IPS DF 4.7 (cell line): Measurements from ENCODE around the gene MCAM.

Experiments
- DNase-seq: peaks from one replicate; pipeline ENCODE4 v3.0.0-alpha.2; 2013; ENCODE audit warnings: low spot score; ENCODE audit errors: extremely low read depth

Gene MCAM

DNA sequence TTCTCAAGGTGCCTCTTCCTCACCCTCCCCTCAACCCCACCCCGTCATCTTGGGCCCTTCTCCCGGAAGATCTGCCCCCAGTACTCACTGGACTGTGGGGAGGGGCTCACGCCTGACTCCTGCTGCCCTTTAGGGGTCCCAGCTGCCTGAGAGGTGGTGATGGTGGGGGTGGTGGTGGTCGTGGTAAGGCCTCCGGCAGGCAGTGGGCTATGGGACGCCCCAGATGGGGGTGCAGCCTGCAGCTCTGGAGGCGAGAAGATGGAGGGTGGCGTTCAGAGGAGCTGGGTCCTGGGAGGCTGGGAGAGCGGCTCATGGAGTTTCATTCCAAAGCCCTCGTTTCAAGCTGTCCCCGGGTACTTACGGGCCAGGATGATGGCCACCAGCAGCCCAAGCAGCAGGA is 28.8 kb upstream of the MCAM start:
- no peak for DNase-seq

- no peak for DNase-seq
These were observed 27.5 kb upstream of the MCAM start for GRCh38 chr11:119344291-119345010.

- DNase-seq = no peak
These were observed 26.8 kb upstream of the MCAM start for GRCh38 chr11:119343726-119344125.

DNA sequence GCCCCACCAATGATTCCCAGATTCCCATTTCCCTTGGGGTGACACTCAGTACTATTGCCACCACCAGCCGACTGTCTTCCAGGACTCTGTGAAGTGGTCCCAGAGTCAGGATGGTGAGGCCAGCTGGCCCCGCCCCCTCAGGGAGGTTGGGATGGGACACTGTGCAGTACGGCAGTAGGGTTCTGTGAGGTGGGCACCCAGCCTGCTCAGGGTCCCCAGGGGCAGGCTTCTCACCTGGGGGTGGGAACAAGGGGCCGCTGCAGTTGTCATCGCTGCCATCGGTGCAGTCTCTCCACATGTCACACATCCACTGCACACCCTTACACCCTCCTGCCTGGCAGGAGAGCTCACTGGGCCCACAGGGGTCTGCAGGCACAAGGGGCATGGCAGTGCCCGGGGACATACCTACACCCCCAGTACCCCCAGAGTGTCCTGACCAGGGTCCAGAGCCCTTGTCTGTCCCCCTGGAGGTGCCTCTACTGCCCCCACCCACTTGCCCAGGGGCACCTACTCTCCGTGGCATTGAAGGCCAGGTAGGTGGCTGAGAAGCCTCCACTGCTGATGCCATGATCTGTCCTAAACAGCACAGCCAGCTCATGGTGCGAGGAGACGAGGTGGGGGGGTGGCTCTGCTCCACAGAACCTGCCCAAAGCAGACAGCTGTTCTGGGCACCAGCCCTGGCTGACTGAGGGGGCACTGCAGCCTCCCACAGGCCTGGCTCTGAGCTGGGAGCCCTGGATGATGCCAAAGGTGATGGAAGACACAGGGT is 25.6 kb upstream of the MCAM start:
- no peak for DNase-seq

- DNase-seq = no peak
These were observed 25.0 kb upstream of the MCAM start for GRCh38 chr11:119342023-119342300.

- no peak for DNase-seq
These were observed 24.5 kb upstream of the MCAM start for GRCh38 chr11:119341222-119342022.

DNA sequence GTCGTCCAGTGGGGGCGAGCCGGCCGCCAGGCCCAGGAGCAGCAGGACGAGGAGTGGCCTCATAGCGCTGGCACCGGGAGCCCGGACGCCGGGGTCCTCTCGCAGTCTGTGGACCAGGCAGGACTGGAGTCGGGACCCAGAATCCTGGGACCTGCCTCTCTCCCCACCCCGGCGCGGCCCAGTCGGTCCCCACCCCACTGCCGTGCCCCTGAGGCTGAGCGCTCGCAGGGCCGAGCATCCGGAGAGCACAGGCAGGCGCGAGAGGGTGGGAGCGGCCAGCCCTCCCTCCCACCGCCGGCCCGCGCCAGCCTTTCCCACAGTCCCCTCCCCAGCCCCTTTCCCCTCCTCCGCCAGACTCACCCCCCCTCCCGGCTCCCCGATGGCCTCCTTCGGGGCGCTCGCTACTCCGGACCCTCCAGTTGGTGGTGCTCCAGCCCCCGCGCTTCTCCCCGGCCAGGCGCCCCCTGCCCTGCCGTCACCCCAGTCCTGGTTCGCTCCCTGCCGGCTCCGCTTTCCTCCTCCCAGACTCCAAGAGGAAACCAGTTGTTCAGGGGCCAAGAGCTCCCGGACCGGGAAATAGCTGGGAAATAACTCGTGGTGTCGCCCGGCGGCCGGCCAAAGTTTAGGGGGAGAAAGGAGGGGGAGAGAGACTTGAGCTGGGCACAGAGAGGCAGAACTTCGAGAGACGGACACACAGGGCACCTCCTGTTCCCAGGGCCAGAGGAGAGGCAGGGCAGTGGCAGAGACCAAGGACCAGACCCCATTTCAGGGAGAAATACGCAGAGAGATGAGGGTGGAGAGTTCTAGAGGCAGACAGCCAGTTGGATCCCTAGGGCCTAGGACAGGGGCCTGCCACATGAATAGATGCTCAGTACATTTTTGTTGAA is 23.6 kb upstream of the MCAM start, which contains the start of gene C1QTNF5:
Gene C1QTNF5, minus strand, starts transcription at position 549 of the 887 bp plus-strand sequence. Its CDS starts 486 bp downstream, at position 63.
- no peak for DNase-seq

GRCh38 chr11:119339589-119340334 is 22.8 kb upstream of the MCAM start:
- DNase-seq = no peak

DNA sequence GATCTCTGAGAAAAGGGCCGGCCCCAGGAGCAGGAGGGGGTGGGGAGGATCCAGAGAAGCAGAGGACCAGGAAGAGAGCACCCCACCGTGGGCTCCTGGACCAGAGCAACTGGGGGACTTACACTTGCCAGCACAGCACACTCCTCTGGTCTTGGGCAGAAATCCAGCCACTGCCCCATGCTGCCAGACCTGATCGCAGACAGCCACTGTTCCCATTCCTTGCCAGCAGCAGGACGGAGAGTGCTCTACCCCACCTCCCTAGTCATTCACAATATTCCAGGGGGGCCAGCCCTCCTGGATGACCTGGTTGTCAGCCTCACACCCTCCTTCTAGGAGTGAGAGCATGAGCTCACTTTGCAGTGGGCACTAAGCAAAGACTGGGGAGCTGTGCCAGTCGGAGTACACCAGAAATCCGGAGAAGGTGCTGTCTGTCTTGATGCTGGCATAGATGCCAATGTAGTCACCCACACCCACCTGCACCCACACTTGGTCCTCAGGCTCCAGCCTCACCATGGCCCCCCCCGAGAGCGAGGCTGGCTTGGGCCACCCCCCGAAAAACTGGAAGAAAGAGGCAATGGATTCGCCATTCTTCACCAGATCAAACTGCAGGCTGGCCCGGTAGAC is 22.1 kb upstream of the MCAM start:
- DNase-seq = no peak

GRCh38 chr11:119338318-119338890 is 21.5 kb upstream of the MCAM start:
- no peak for DNase-seq

DNA sequence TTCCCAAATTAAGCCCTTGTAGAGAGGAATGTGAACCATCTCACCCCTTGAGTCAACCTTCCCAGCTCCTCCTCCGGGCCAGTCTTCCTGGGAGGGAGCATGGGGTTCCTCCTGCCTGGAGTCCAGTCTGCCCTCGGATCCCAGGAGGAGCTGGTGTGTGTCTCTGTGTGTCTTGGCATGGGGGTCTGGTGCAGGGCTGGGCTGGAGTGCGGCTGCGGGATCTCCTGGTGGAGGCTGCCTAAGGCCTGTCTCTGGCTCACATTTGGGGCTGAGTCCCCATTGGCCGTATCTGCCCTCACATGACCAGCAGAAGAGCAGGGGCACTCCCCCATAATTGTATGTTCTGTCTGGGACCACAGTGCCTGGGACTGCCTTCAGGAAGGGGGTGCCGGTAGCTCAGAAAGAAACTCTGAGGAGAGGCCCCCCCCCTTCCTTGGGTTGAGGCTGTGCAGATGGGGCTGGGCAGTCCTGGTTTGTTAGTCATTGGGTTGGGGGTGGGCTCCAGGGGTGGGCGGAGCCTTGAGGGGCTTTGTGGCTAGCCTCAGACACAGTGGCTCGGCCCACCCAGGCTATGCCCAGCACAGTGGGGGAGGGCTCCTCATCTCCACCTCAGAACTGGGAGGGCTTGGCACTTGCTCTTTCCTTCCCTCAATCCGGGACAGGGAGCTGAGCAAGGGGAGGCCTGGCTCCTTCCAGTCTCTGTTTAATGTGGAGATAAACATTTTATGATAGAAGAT is 20.8 kb upstream of the MCAM start:
- no peak for DNase-seq

- DNase-seq = no peak
These were observed 20.0 kb upstream of the MCAM start for GRCh38 chr11:119336744-119337469.

DNA sequence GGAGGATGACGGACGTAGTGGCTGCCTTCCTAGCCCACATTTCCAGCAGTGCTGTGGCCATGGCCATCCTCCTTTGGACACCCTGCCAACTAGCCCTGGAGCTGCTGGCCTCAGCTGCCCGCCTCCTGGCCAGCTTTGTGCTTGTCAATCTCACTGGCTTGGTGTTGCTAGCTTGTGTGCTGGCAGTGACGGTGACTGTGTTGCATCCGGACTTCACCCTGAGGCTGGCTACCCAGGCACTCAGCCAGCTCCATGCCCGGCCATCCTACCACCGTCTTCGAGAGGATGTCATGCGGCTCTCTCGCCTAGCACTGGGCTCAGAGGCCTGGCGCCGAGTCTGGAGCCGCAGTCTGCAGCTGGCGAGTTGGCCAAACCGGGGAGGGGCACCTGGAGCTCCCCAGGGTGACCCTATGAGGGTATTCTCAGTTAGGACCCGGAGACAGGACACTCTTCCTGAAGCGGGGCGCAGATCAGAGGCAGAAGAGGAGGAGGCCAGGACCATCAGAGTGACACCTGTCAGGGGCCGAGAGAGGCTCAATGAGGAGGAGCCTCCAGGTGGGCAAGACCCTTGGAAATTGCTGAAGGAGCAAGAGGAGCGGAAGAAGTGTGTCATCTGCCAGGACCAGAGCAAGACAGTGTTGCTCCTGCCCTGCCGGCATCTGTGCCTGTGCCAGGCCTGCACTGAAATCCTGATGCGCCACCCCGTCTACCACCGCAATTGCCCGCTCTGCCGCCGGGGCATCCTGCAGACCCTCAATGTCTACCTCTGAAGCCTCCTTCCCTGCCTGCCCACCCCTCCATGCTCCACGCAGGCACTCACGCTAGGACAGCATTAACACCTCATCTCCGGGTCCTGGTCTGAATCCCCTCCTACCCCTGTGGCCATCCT is 19.0 kb upstream of the MCAM start:
- no peak for DNase-seq

GRCh38 chr11:119335091-119335654 is 18.2 kb upstream of the MCAM start:
- DNase-seq = no peak

GRCh38 chr11:119334174-119334930 is 17.4 kb upstream of the MCAM start, which contains the start of gene RNF26:
RNF26 (plus strand) TSS chr11:119334527; CDS start chr11:119335123, 596 bp downstream.
- DNase-seq = peak; percentile 95

DNA sequence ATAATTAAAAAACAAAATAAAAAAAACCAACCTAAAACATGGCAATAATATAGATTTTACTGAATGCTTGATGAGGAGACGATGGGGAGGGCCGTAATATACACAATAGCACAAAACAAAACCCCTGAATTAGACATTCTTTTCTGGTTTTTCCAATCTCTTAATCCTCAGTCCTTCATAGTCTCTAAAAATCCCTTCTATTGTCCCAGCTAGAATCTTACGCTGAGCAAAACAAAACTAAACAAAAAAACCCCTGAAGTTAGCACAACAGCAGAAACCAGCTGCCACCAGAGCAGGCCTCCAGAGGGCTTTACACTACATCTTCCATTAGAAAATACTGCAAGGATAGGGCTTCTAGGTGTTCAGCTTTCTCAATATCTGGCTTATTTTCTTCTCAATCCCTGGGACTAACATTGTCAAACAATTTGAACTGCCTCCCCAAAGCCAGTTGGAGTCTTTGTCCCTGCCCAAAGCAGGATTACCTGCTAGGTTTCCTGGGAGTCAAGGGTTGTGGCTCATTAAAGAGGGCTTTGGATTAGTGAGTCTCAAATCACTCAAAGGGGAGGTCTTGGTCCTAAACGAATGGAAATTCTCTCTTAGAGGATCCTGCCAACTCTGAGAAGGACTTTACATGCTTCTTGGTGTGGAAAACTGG is 15.3 kb upstream of the MCAM start:
- no peak for DNase-seq
